ENCODE results near the gene MMAB.

Gene MMAB

DNA sequence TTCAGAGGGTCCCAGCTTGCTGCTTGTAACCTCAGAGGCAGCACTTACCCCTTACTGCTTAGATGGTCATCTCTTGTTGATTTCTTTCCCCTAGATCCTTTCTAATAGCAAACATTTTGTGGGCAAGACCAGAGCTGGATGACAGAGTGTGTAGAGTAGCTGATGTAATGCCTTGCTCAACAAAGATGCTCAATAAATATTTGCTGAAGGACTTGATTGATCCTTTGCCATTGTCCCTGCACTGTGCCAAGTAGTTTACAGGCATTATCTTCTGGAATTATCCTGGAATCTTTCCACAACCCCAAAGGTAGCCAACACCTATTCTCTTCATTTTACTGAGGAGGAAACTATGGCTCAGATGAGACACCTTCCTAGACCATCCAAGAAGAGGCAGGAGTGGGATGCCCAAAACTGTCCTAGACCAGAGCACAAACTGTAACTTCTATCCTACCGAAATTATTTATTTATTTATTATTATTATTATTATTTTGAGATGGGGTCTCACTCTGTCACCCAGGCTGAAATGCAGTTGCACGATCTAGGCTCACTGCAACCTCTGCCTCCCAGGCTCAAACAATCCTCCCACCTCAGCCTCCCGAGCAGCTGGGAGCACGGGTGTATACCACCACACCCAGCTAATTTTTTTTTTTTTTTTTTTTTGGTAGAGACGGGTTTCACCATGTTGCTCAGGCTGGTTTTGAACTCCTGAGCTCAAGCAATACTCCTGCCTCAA lies 1.4 kb downstream of the MMAB start:
- no peaks in the 10 kb centered on the region for H3K27me3 ChIP-seq (ENCODE audit: control insufficient read depth, insufficient read depth, low read length)
- no peaks in the 10 kb centered on the region for H3K9me3 ChIP-seq (ENCODE audit: control insufficient read depth, insufficient read depth, low read depth, low read length)
- no peak overlapping the region for H3K27ac ChIP-seq (ENCODE audit: low read depth, low read length)
- H3K4me1 ChIP-seq (ENCODE audit: control insufficient read depth, insufficient read depth, low read length) = peaks cover 3% of the 10 kb centered on the region; the same call in 1 of the 2 replicates
- peak overlapping the region; percentile 5 for H3K9ac ChIP-seq (ENCODE audit: low read length)
- H3K4me3 ChIP-seq (ENCODE audit: low read depth, low read length) = no peak overlapping the region
- H3K36me3 ChIP-seq (ENCODE audit: control insufficient read depth, insufficient read depth, low read length) = peaks cover 59% of the 10 kb centered on the region

DNA sequence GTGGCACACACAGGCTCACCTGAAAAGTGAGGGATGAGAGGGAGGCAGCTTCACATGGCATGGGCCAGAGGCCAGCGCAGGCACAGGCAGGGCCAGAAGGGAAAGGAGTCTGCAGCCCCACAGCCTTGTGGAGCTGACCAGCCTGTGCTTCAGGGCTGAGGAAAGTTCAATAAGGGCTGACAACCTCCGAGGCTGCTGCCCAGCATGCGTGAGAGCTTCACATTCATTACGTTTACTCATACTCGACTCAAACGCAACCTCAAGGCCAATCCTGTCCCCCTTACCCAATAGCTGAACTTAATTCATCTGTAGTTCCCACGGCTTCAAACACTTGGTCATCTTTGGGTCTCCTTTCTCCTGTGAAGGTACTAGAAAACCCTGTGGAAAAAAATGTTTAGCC lies 4.8 kb downstream of the MMAB start:
- Histone ChIP-seq H3K9me3 (ENCODE audit: control insufficient read depth, insufficient read depth, low read depth, low read length) (no peaks in the 10 kb centered on the region), H3K9ac (ENCODE audit: low read length) (no peak overlapping the region), H3K4me3 (ENCODE audit: low read depth, low read length) (no peak overlapping the region), H3K27ac (ENCODE audit: low read depth, low read length) (no peak overlapping the region), H3K27me3 (ENCODE audit: control insufficient read depth, insufficient read depth, low read length) (no peaks in the 10 kb centered on the region), H3K4me1 (ENCODE audit: control insufficient read depth, insufficient read depth, low read length) (no peaks in the 10 kb centered on the region; the same call in 1 of the 2 replicates), H3K36me3 (ENCODE audit: control insufficient read depth, insufficient read depth, low read length) (peaks cover 71% of the 10 kb centered on the region)

DNA sequence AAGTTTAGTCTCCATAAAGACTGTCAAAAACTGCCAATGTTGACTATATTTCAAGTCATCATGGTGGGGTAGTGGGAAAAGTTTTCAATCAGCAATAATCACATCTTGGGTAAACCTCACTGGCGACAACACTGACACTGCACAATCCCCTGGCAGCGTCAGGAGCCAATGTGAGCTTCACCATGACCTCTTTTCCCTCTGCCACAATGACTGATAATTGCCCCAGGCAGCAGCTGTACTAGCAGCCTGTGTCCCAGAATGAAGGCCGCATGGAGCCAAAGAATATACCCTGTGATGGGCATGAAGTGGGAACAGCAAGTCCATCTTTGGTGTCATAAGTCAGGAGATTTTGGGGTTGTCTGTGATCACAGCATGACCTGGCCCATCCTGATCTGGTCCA lies 5.3 kb downstream of the MMAB start:
- Histone ChIP-seq H3K9me3 (ENCODE audit: control insufficient read depth, insufficient read depth, low read depth, low read length) (no peaks in the 10 kb centered on the region), H3K9ac (ENCODE audit: low read length) (no peak overlapping the region), H3K36me3 (ENCODE audit: control insufficient read depth, insufficient read depth, low read length) (peaks cover 76% of the 10 kb centered on the region), H3K27me3 (ENCODE audit: control insufficient read depth, insufficient read depth, low read length) (no peaks in the 10 kb centered on the region), H3K4me1 (ENCODE audit: control insufficient read depth, insufficient read depth, low read length) (no peaks in the 10 kb centered on the region; the same call in 1 of the 2 replicates), H3K27ac (ENCODE audit: low read depth, low read length) (no peak overlapping the region), H3K4me3 (ENCODE audit: low read depth, low read length) (no peak overlapping the region)

DNA sequence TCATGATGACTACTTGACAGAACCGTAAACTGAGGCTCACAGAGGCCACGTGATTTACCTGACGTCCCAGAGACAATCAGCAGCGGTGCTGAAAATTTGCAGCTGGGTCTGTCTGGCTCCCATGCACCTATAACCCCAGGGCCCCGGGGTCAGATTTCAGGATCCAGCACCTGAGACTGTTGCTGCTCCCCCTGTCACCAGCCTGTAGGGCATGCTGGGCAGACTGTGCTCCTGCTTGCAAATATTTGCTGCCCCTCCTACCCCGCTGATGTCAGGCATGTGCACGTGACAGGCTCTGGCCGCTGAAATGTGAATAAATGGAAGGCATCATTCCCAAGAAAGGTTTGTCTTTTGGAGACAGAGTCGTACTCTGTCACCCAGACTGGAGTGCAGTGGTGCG lies 6.0 kb downstream of the MMAB start:
- H3K4me3 ChIP-seq (ENCODE audit: low read depth, low read length) = no peak overlapping the region
- peaks cover 83% of the 10 kb centered on the region for H3K36me3 ChIP-seq (ENCODE audit: control insufficient read depth, insufficient read depth, low read length)
- H3K27ac ChIP-seq (ENCODE audit: low read depth, low read length) = no peak overlapping the region
- no peaks in the 10 kb centered on the region for H3K4me1 ChIP-seq (ENCODE audit: control insufficient read depth, insufficient read depth, low read length)
- H3K9me3 ChIP-seq (ENCODE audit: control insufficient read depth, insufficient read depth, low read depth, low read length) = no peaks in the 10 kb centered on the region
- H3K27me3 ChIP-seq (ENCODE audit: control insufficient read depth, insufficient read depth, low read length) = no peaks in the 10 kb centered on the region
- no peak overlapping the region for H3K9ac ChIP-seq (ENCODE audit: low read length)

DNA sequence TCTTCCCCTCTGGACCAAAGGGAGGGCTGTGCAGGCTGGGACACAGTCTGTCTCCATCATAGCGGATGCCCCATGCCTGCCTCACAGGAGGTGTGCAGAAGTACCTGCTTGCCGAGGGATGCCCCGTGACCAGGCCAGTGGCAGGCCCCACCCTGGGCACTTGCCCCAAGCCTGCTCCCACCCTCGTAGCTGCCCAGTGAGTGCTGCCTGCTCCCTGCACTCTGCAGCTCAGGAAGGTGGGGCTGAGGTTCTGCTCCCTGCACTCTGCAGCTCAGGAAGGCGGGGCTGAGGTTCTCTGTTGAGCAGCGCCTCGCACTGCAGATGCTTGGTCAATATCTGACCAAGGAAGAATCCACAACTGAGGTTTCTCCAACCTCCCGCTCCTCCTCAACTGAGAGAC lies 6.9 kb downstream of the MMAB start:
- Histone ChIP-seq H3K4me3 (ENCODE audit: low read depth, low read length) (no peak overlapping the region), H3K27ac (ENCODE audit: low read depth, low read length) (no peak overlapping the region), H3K36me3 (ENCODE audit: control insufficient read depth, insufficient read depth, low read length) (peaks cover 86% of the 10 kb centered on the region), H3K9me3 (ENCODE audit: control insufficient read depth, insufficient read depth, low read depth, low read length) (no peaks in the 10 kb centered on the region), H3K4me1 (ENCODE audit: control insufficient read depth, insufficient read depth, low read length) (no peaks in the 10 kb centered on the region), H3K27me3 (ENCODE audit: control insufficient read depth, insufficient read depth, low read length) (no peaks in the 10 kb centered on the region), H3K9ac (ENCODE audit: low read length) (no peak overlapping the region)

DNA sequence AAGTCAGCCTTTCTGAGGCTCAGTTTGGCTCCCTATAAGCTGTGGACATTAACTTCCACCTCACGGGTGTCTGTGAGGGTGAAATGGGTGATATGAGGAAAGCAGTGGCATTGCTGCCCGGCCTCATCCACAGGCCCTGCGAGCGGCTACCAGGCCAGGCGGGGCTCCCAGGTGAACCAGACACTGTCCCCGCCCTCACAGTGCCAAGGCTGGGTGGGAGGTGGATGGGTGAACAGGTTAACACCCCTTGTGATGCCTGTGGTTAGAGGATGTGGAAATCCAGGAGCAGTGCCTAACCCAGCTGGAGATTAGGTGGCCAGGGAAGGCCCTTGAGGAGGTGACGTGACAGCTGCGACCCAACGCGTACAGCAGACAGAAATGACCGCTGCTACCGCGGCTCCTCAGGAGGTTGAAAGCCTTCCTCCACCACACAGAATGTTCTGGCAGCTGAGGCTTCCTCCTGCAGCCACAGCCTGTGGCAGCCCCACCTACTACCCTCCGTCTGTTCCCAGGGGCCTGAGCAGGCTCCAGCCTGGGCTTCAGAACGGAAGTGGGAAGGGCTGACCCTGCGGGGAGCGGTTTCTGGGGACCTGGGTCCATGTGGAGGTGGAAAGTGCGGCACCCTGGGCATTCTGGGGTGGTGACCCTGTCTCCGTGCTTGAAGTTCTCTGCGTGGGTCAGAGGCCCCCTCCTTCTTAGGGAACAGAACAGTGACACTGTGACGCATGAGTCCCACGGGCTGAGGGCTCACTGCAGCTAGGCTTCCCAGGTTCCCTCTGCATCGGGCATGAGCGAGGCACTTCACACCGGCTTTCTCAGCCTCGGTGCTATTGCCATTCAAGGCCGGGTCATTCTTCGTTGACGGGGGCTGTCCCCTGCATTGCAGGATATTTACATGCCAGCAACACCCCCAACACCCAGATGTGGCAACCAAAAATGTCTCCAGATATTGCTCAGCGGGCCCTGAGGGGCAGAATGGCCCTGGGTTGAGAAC lies 9.7 kb downstream of the MMAB start:
- Histone ChIP-seq H3K36me3 (ENCODE audit: control insufficient read depth, insufficient read depth, low read length) (peaks cover 76% of the 10 kb centered on the region), H3K9me3 (ENCODE audit: control insufficient read depth, insufficient read depth, low read depth, low read length) (no peaks in the 10 kb centered on the region), H3K4me3 (ENCODE audit: low read depth, low read length) (no peak overlapping the region), H3K4me1 (ENCODE audit: control insufficient read depth, insufficient read depth, low read length) (no peaks in the 10 kb centered on the region), H3K27me3 (ENCODE audit: control insufficient read depth, insufficient read depth, low read length) (no peaks in the 10 kb centered on the region), H3K27ac (ENCODE audit: low read depth, low read length) (no peak overlapping the region), H3K9ac (ENCODE audit: low read length) (no peak overlapping the region)

DNA sequence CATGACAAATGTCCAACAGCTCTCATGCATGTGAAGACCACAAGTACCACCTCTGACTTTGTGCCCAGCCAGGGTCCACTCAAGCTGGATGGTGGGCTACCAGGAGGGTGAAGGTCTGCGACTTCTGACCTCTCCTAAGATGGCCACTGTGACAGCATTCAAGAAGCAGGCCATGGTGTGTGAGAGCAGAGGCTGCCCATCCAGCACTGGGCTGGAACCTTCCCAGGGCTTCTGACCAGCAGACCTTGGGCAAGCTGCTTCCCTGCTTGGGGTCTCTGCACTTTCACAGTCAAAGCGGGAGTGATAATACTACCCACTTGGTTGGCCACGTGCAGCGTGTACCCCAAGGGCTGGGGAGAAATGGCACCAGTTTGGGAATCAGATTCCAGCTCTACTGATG lies 10.4 kb downstream of the MMAB start:
- H3K9me3 ChIP-seq (ENCODE audit: control insufficient read depth, insufficient read depth, low read depth, low read length) = no peaks in the 10 kb centered on the region
- no peaks in the 10 kb centered on the region for H3K4me1 ChIP-seq (ENCODE audit: control insufficient read depth, insufficient read depth, low read length)
- H3K4me3 ChIP-seq (ENCODE audit: low read depth, low read length) = no peak overlapping the region
- H3K9ac ChIP-seq (ENCODE audit: low read length) = no peak overlapping the region
- H3K27ac ChIP-seq (ENCODE audit: low read depth, low read length) = no peak overlapping the region
- no peaks in the 10 kb centered on the region for H3K27me3 ChIP-seq (ENCODE audit: control insufficient read depth, insufficient read depth, low read length)
- H3K36me3 ChIP-seq (ENCODE audit: control insufficient read depth, insufficient read depth, low read length) = peaks cover 71% of the 10 kb centered on the region

DNA sequence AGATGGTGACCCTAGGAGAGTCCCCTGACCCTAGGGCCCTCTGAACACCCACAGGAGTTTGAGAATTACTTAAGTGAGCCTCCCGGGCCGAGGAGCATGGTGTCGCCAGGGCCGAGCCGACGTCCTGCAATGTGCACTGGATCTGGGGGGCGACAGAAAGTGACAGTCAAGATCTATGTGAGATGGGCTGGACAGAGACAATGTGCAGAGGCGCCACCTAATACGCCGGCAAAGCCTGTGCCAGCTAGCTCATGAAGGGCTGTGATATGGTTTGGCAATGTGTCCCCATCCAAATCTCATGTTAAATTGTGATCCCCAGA lies 11.6 kb downstream of the MMAB start:
- H3K36me3 ChIP-seq (ENCODE audit: control insufficient read depth, insufficient read depth, low read length) = peaks cover 64% of the 10 kb centered on the region
- no peak overlapping the region for H3K4me3 ChIP-seq (ENCODE audit: low read depth, low read length)
- no peaks in the 10 kb centered on the region for H3K27me3 ChIP-seq (ENCODE audit: control insufficient read depth, insufficient read depth, low read length)
- no peak overlapping the region for H3K27ac ChIP-seq (ENCODE audit: low read depth, low read length)
- no peaks in the 10 kb centered on the region for H3K9me3 ChIP-seq (ENCODE audit: control insufficient read depth, insufficient read depth, low read depth, low read length)
- H3K4me1 ChIP-seq (ENCODE audit: control insufficient read depth, insufficient read depth, low read length) = no peaks in the 10 kb centered on the region
- no peak overlapping the region for H3K9ac ChIP-seq (ENCODE audit: low read length)

DNA sequence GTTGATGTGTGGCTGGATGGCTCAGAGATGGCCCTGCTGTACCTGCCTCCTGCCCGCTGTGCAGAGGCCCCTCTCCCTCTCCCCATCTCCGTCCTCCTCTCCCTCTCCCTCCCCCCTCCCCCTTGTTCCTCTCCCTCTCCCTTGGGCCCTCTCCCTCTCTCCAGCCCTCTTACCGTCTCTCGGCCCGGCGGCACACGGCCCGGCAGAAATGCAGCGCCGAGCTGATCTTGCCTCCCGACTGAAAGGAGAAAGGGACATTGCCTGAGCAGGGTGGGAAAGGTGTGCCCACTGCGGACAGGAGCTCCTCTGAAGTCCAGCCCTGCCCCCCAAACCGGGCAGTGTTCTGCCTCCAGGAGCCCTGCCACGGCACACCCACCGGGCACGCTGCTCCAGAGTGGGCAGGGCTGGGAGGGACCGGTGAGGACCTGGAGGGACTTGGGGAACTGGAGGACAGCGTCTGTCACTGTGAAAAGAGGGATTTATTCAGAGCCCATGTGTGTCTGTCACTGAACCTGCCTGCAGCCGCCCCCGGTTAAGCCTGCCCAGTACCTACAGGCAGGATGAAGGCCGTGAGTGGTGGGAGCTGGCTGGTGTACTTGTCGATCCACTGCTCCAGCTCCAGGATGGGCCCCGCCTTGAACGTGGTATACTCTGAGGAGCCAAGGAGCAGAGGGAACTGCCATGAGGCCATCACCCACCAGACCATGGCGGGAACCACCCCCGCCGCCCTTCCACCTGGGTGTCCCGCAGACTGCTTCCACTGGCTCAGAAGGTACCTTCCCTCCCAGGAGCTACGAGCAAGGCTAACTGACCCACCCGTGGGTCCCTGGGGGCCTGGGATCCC lies 12.2 kb downstream of the MMAB start:
- Histone ChIP-seq H3K36me3 (ENCODE audit: control insufficient read depth, insufficient read depth, low read length) (peaks cover 64% of the 10 kb centered on the region), H3K4me1 (ENCODE audit: control insufficient read depth, insufficient read depth, low read length) (no peaks in the 10 kb centered on the region), H3K9ac (ENCODE audit: low read length) (no peak overlapping the region), H3K4me3 (ENCODE audit: low read depth, low read length) (no peak overlapping the region), H3K27me3 (ENCODE audit: control insufficient read depth, insufficient read depth, low read length) (no peaks in the 10 kb centered on the region), H3K27ac (ENCODE audit: low read depth, low read length) (no peak overlapping the region), H3K9me3 (ENCODE audit: control insufficient read depth, insufficient read depth, low read depth, low read length) (no peaks in the 10 kb centered on the region)

DNA sequence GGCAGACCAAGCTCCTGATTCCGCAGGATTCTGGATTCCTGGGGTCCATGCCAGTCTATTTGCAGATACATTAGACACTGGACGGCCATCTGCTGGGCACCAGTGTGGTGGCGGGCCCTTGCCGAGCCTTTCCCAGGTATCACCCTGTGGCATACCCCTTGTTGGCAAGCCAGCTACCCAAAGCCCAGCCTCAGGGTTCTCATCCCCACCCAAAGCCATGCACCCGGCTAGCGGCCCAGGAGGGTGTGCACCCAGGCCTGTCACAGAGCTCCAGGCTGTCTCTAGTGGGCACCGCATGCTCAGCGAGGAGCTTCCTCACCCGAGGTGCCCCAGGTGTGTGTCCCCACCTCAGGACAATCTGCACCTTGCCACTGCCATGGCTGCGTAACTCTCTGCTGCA lies 13.7 kb downstream of the MMAB start:
- H3K27ac ChIP-seq (ENCODE audit: low read depth, low read length) = no peak overlapping the region
- H3K4me3 ChIP-seq (ENCODE audit: low read depth, low read length) = no peak overlapping the region
- H3K27me3 ChIP-seq (ENCODE audit: control insufficient read depth, insufficient read depth, low read length) = no peaks in the 10 kb centered on the region
- H3K9me3 ChIP-seq (ENCODE audit: control insufficient read depth, insufficient read depth, low read depth, low read length) = no peaks in the 10 kb centered on the region
- peaks cover 49% of the 10 kb centered on the region for H3K36me3 ChIP-seq (ENCODE audit: control insufficient read depth, insufficient read depth, low read length)
- no peaks in the 10 kb centered on the region; the same call in 1 of the 2 replicates for H3K4me1 ChIP-seq (ENCODE audit: control insufficient read depth, insufficient read depth, low read length)
- H3K9ac ChIP-seq (ENCODE audit: low read length) = no peak overlapping the region

Data from HUES6 (cell line).